GM10266 (cell line): Measurements from ENCODE around the gene STON2.

Experiments
- DNase-seq: peaks from one replicate; pipeline ENCODE4 v3.0.0; 2012; ENCODE audit errors: extremely low spot score
- TF ChIP-seq, protein P1 (sequence below): IDR thresholded peaks from 2 replicates; pipeline ENCODE4 v1.5.1; 2012; ENCODE audit warnings: mild to moderate bottlenecking, low read depth; ENCODE audit not compliant: control insufficient read depth, insufficient read depth; ENCODE audit errors: missing control alignments

Gene STON2

DNA sequence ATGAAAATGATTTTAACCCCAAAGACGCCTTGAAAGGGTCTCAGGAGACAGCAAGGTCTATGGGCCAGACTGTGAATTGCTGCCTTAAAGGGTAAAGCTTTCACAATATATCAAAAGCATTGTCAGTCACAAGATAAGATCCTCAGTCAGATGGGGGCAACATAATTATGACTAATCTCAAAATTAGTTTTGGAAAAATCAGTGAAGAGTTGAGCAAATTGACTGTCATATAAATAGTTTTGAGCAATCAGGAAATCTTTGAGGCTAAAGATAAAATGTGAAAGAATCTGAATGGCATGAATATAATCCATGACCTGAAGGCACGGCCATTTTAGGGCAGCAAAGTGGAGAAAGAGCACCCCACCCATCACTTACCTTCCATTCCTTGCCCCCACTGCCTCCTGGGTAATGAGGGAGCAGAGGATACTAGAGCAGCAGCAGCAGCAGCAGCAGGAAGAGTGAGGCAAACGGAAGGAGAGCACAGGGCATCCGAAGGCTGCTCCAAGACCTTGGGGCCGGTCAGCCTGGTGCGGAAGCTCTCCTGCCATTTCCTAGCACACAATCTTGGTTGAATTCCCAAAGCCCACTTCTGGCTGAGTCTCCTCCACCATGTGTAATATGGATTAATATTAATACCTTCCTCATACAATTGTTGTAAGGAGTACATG, 7.0 kb downstream of the STON2 start:
- TF ChIP-seq, protein P1, sequence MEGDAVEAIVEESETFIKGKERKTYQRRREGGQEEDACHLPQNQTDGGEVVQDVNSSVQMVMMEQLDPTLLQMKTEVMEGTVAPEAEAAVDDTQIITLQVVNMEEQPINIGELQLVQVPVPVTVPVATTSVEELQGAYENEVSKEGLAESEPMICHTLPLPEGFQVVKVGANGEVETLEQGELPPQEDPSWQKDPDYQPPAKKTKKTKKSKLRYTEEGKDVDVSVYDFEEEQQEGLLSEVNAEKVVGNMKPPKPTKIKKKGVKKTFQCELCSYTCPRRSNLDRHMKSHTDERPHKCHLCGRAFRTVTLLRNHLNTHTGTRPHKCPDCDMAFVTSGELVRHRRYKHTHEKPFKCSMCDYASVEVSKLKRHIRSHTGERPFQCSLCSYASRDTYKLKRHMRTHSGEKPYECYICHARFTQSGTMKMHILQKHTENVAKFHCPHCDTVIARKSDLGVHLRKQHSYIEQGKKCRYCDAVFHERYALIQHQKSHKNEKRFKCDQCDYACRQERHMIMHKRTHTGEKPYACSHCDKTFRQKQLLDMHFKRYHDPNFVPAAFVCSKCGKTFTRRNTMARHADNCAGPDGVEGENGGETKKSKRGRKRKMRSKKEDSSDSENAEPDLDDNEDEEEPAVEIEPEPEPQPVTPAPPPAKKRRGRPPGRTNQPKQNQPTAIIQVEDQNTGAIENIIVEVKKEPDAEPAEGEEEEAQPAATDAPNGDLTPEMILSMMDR, result no peak
- DNase-seq, result no peak

DNA sequence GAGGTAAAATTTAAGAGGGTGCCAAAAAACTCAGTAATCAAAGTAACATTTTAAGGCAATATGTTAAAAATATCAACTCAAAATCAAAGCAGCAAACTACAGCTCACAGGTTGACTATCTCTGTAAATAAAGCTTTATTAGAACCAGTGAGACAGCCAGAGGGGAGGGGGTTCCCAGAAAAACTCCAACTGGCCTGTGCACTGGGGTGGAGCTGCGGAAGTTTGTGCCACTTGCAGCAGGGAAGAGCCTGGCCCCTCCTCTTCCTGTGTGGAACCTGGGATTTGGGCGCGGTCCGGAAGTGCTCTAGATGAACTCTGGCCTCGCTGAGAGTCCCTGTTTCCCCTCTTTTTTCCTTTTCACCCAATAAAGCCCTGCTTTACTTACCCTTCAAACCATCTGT, 8.1 kb downstream of the STON2 start:
- no peak for DNase-seq
- TF ChIP-seq, protein P1, result no peak

DNA sequence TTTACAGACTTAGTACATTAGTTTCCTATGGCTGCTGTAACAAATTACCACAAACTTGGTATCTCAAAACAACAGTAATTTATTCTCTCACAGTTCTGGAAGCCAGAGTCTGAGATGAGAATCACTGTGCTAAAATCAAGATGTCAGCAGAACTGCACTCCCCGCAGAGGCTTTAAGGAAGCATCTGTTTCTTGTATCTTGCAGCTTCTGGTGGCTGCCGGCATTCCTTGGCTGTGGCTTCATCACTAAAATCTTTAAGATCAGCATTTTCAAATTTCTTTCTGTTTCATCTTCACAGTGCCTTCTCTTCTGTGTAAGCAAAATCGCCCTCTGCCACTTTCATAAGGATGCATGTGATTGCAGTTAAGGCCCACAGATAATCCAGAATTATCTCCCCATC, 9.4 kb downstream of the STON2 start:
- TF ChIP-seq, protein P1, result no peak
- no peak for DNase-seq

DNA sequence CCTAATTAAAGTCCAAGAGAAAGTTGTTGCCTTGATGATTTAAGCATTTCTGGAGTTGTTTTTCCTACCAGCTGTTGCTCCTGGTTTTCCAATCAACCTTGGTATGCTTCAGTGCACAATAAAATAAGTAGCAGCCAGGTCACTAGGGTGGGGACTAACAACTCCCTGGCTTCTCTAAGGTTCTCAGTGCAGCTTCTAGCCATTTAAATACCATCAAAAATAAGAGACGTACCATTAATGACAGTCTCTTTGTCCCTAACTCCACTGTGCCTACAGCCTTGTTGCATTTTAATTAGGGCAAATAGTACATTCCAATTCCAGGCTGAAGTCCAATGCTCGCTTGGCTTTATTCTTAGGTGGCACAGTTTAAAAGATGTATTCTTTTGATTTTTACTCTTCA, 11.8 kb downstream of the STON2 start:
- TF ChIP-seq, protein P1, result no peak
- DNase-seq, result no peak

DNA sequence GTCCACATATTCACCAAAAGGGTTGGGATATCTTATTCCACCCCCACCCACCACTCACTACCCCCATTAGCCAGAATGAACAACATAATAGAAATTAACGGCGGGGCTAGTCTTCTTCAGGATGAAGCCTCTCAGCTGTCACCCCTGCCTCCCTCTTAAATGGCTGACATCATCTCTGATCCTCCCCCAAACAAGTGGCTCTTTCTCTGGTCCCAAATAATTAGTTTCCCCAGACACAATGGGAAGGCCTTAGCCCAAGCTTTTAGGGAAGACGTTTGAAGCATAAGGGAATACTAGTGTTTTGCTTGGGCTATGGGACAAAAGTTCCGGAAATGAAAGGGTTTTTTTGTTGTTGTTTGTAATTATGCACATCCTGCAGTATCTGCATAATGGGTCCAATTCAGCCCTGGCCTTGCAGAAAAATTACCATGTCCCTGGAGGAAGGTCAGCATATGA, 13.8 kb downstream of the STON2 start:
- DNase-seq, result no peak
- TF ChIP-seq, protein P1, result no peak

DNA sequence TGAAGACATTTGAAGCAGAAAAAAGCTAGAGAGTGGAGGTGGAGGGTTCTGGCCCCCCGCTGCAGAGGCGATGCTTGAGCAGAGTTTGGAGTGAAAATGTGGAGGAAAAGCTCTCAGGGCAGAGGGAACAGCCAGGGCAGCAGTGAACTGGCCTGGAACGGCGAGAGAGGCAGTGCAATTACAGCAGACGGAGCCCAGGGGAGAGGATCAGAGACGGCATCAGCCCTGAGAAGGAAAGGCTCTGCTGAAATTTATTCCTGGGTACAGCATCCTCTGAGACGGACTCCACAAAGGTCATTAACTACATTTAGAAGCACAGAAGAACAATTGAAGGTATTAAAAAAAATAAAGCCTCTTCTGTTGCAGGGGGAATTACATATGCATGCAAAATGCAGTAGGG, 14.2 kb downstream of the STON2 start:
- TF ChIP-seq, protein P1, result no peak

DNA sequence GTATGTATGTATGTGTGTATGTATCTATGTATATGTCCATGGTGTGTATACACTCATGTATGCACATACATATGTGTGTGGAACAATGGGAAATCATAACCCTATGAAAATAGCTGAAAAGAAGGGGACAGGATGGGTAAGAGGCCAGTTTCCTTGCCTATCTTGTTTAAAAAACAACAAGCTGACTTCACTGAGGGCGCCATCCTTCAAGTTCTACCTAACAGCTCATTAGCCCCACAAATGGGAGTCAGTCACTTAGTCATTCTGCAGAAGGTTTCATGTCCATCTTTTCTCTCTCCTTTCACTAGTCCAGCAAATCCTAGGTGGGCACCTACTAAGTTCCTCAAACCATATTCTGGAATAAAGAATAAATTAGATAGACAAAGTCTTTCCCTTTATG, 14.7 kb downstream of the STON2 start:
- DNase-seq, result no peak

More for the DNA sequence above, 14.2 kb downstream of the STON2 start:
- DNase-seq, result no peak

More for the DNA sequence above, 14.7 kb downstream of the STON2 start:
- TF ChIP-seq, protein P1, result no peak
